NCI-H345 (cell line): ENCODE data around the gene PHF21A.
"Not testable (repeated sequence)": the region's sequence is repeated elsewhere in the genome, so short reads cannot be mapped to it uniquely, and the experiment has no call there.

Experiments
- DNase-seq: peaks from one replicate; lab custom pipeline; 2025; lab: John Stamatoyannopoulos, UW

PHF21A gene

GRCh38 chr11:45904309-45904915 is 216.8 kb downstream of the PHF21A start:
- no peak for DNase-seq

GRCh38 chr11:45902452-45903380 is 218.5 kb downstream of the PHF21A start:
- DNase-seq, result no peak

GRCh38 chr11:45901626-45902025 is 219.6 kb downstream of the PHF21A start:
- DNase-seq, result no peak

GRCh38 chr11:45900916-45901617 is 220.2 kb downstream of the PHF21A start:
- DNase-seq, result no peak

- not testable (repeated sequence) for DNase-seq
Measured at GRCh38 chr11:45900175-45900800, 221.0 kb downstream of the PHF21A start.

GRCh38 chr11:45899448-45900174 is 221.6 kb downstream of the PHF21A start:
- peak; percentile 84 for DNase-seq

- DNase-seq, result no peak
Measured at GRCh38 chr11:45899086-45899447, 222.2 kb downstream of the PHF21A start.

- DNase-seq, result no peak
Measured at GRCh38 chr11:45897556-45897955, 223.7 kb downstream of the PHF21A start.

GRCh38 chr11:45896422-45896984 is 224.8 kb downstream of the PHF21A start:
- peak; percentile 84 for DNase-seq

- DNase-seq, result no peak
Measured at GRCh38 chr11:45895553-45896259, 225.5 kb downstream of the PHF21A start.

- no peak for DNase-seq
Measured at GRCh38 chr11:45894555-45895247, 226.6 kb downstream of the PHF21A start.

- no peak for DNase-seq
Measured at GRCh38 chr11:45892856-45893255, 228.4 kb downstream of the PHF21A start.

GRCh38 chr11:45890886-45891550 is 230.2 kb downstream of the PHF21A start:
- no peak for DNase-seq

GRCh38 chr11:45889966-45890365 is 231.3 kb downstream of the PHF21A start:
- DNase-seq, result no peak

GRCh38 chr11:45889555-45889954 is 231.7 kb downstream of the PHF21A start:
- no peak for DNase-seq

GRCh38 chr11:45887587-45887986 is 233.7 kb downstream of the PHF21A start:
- no peak for DNase-seq

GRCh38 chr11:45886816-45887520 is 234.3 kb downstream of the PHF21A start:
- DNase-seq, result no peak

- peak; percentile 18 for DNase-seq
Measured at GRCh38 chr11:45885921-45886721, 235.1 kb downstream of the PHF21A start.
